AG04450 (cell line): ENCODE data around the gene PEX14. TPM values are rescaled to one million over a fixed set of nuclear protein-coding genes. Genes with fewer than 3 reads are reported as not detected.

ENCODE experiments used
- CTCF ChIA-PET: fragments of 300-600, 350-600 bp; formaldehyde crosslinking; extraction: SDS; loops from one replicate; lab custom pipeline; 2022; ENCODE audit warnings: antibody characterized with exemption, inconsistent platforms; lab: Charles Lee
- POLR2A ChIA-PET: fragments of 350-600 bp; formaldehyde crosslinking; extraction: SDS; loops from one replicate; lab custom pipeline; 2021; ENCODE audit warnings: antibody characterized with exemption, inconsistent platforms; lab: Yijun Ruan, JAX
- DNase-seq: peaks from one replicate; pipeline ENCODE4 v3.0.0-alpha.2; 2011; ENCODE audit warnings: low read depth, low spot score
- H3K27ac ChIP-seq: one replicate; pipeline ENCODE4 v1.5.1; 2012; ENCODE audit warnings: low read depth, low read length, control low read depth
- H3K27me3 ChIP-seq: one replicate; pipeline ENCODE4 v1.6.0; 2012; ENCODE audit warnings: low read length; ENCODE audit not compliant: control insufficient read depth, insufficient read depth
- H3K4me3 ChIP-seq: 2 replicates; pipeline ENCODE4 v1.5.1; 2011; ENCODE audit warnings: mild to moderate bottlenecking, low read depth, low read length, control low read depth
- H3K9me3 ChIP-seq: 2 replicates; pipeline ENCODE4 v1.5.1; 2012; ENCODE audit warnings: low read length; ENCODE audit not compliant: control insufficient read depth, insufficient read depth
- polyA plus RNA-seq: library from polyadenylated mRNA; depleted of rRNA; stranded (reverse); fragments of >200 nt; gene quantifications from 2 replicates; pipeline ENCODE4 v1.2.3, GENCODE V29; 2011
- TF ChIP-seq, protein P1 (sequence below): IDR thresholded peaks from 2 replicates; pipeline ENCODE4 v1.5.1; 2011; ENCODE audit warnings: low read depth, low read length, control low read depth, inconsistent platforms

PEX14 gene
- polyA plus RNA-seq, 1 experiment: 6.6 TPM

DNA sequence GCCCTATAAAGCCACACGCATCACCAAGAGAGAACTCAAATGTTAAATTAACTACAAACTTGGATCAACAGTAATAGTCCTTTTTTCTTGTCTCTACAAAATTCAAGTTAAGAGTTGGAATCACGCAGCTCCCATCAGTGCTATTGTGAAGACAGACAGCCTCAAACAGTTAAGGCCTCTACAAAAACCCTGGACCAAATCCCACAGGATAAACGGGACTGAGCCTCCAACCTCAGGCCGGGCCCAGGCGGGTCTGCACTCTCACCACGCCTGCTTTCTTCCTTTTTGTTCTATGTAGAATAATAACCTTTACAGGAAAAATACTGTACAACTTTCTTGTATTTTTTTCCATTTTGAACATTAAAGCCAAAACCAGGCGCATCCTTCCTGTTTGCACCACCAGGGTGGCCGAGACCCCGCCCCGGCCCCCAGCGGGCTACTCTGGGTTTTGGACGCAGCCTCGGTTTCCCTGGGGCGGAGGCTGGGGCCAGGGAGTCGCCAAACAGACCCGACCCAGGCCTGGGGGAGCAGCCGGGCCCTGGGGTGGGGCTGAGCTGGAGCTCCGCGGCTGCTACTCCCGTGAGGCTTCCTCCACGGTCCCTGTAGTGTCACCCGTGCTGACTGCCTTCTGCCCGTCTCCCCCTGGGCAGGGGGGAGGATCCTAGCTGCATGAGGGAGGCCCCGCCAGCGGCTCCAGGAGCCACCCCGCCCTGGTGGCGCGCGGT lies 163.2 kb downstream of the PEX14 start:
- peaks cover 11% of the 10 kb centered on the region; the same call in 1 of the 2 replicates for H3K9me3 ChIP-seq
- CTCF ChIA-PET: no interaction called here
- POLR2A ChIA-PET: no interaction called here
- H3K27ac ChIP-seq: no peak overlapping the region
- H3K4me3 ChIP-seq: no peak overlapping the region
- no peak for DNase-seq
- TF ChIP-seq, protein P1, sequence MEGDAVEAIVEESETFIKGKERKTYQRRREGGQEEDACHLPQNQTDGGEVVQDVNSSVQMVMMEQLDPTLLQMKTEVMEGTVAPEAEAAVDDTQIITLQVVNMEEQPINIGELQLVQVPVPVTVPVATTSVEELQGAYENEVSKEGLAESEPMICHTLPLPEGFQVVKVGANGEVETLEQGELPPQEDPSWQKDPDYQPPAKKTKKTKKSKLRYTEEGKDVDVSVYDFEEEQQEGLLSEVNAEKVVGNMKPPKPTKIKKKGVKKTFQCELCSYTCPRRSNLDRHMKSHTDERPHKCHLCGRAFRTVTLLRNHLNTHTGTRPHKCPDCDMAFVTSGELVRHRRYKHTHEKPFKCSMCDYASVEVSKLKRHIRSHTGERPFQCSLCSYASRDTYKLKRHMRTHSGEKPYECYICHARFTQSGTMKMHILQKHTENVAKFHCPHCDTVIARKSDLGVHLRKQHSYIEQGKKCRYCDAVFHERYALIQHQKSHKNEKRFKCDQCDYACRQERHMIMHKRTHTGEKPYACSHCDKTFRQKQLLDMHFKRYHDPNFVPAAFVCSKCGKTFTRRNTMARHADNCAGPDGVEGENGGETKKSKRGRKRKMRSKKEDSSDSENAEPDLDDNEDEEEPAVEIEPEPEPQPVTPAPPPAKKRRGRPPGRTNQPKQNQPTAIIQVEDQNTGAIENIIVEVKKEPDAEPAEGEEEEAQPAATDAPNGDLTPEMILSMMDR: no peak
- peaks cover 8% of the 10 kb centered on the region for H3K27me3 ChIP-seq

DNA sequence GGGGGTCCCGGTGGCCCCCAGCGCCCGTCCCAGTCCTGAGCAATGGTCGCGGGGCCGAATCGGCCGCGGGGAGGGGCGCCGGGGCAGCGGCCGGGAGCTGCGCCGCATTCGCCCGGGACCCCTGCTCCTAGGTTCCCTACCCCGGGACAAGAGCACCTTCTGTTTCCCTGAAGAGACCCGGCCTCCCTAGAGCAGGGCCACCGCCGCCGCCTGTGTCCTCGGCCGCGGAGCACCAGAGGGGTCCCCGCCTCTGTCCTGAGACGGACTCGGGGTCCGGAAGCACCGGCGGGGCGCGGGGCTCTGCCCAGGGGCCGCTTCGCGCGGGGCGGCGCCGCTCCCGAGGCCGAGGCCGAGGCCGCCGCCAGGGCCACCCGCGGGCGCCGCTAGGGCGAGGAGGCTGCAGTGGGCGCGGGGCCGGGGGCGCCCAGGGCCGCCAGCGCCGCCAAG lies 163.8 kb downstream of the PEX14 start:
- POLR2A ChIA-PET: no interaction called here
- H3K27ac ChIP-seq: no peak overlapping the region
- DNase-seq: no peak
- CTCF ChIA-PET: no interaction called here
- peaks cover 11% of the 10 kb centered on the region; the same call in 1 of the 2 replicates for H3K9me3 ChIP-seq
- TF ChIP-seq, protein P1: no peak
- no peak overlapping the region for H3K4me3 ChIP-seq
- peaks cover 8% of the 10 kb centered on the region for H3K27me3 ChIP-seq

DNA sequence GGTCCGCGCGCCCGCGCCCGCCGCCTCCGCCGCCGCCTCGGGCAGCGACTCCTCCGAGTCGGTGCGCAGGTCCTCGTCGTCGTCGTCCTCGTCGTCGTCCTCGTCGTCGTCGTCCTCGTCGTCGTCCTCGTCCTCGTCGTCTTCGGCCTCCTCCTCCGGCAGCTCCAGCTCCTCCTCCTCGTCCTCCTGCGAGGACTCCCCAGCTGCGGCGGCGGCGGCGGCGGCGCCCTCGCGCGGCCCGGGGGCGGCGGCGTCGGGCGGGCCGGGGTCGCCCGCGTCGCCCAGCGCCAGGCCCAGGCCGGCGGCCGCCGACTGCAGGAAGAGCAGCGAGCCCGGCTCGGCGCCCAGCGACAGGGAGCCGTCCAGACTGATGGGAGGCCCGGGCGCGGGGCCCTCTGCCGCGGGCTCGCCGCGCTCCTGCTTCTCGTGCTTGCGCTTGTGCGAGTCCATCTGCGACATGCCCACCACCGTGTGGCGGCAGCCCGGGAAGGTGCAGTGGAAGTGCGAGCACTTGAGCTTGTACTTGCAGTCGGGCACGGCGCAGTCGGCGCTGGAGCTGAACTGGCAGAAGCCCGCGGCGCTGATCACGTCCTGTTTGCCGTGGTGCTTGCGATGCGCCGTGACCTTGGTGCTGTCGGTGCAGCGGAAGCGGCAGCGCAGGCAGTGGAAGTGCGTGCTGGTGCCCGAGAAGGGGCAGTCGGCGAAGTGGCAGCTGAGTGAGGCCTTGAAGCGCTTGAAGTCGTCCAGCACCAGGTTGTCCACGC lies 164.4 kb downstream of the PEX14 start:
- Histone ChIP-seq H3K27me3 (peaks cover 8% of the 10 kb centered on the region), H3K4me3 (no peak overlapping the region), H3K27ac (no peak overlapping the region), H3K9me3 (peaks cover 11% of the 10 kb centered on the region; the same call in 1 of the 2 replicates)
- ChIA-PET CTCF (interaction anchor here (0.5 kb wide), 1 partner anchor 227 kb away, joined by 4 read pairs; no protein-coding TSS in a partner anchor), POLR2A (no interaction called here)
- TF ChIP-seq, protein P1: no peak
- no peak for DNase-seq

DNA sequence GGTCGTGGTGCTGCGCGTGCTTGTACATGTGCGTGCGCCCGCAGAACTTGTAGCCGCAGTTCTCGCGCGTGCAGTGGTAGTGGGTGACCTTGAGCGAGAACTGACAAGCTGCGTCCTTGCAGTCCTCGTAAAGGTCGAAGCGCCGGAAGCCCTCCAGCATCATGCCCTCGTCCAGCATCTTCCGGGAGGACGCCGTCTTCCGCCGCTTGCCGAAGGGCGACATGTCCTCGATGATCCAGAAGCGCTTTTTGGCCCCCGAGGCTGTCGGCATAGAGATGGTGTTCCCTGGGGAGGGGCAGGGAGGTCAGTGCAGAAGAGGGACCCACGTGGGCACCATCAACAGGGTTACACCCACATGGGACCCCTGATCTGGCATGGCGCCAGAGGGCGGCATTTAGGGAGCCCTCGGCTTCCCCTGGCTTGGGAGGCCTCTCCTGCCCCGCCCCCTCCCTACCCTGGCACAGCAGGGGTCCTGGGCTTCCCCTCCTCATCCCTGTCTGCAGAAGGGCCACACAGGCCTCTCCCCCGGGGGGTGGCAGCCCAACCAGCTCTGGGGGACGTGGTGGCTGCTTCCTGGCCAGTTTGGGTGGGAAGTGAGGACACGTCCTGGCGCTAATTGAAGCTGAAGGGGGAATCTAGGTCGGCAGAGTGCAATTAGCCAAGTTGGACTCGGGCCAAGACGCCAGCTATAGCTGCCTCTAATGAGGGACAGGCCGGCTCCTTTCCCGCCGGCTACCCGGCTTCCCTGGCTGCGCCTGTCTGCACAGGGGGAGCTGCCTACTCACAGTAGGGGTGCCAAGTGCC lies 165.2 kb downstream of the PEX14 start:
- POLR2A ChIA-PET: no interaction called here

More for the DNA sequence above, 165.2 kb downstream of the PEX14 start:
- no peak for DNase-seq
- peaks cover 11% of the 10 kb centered on the region; the same call in 1 of the 2 replicates for H3K9me3 ChIP-seq
- CTCF ChIA-PET: no interaction called here
- TF ChIP-seq, protein P1: no peak
- H3K27ac ChIP-seq: no peak overlapping the region
- peaks cover 8% of the 10 kb centered on the region for H3K27me3 ChIP-seq
- no peak overlapping the region for H3K4me3 ChIP-seq
